ENCODE data around the gene TCF19. TPM values are rescaled to one million over a fixed set of nuclear protein-coding genes. Genes with fewer than 3 reads are reported as not detected.

TCF19 gene, protein sequence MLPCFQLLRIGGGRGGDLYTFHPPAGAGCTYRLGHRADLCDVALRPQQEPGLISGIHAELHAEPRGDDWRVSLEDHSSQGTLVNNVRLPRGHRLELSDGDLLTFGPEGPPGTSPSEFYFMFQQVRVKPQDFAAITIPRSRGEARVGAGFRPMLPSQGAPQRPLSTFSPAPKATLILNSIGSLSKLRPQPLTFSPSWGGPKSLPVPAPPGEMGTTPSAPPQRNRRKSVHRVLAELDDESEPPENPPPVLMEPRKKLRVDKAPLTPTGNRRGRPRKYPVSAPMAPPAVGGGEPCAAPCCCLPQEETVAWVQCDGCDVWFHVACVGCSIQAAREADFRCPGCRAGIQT
- 15.8 and 39.1 TPM in 2 replicates for total RNA-seq

DNA sequence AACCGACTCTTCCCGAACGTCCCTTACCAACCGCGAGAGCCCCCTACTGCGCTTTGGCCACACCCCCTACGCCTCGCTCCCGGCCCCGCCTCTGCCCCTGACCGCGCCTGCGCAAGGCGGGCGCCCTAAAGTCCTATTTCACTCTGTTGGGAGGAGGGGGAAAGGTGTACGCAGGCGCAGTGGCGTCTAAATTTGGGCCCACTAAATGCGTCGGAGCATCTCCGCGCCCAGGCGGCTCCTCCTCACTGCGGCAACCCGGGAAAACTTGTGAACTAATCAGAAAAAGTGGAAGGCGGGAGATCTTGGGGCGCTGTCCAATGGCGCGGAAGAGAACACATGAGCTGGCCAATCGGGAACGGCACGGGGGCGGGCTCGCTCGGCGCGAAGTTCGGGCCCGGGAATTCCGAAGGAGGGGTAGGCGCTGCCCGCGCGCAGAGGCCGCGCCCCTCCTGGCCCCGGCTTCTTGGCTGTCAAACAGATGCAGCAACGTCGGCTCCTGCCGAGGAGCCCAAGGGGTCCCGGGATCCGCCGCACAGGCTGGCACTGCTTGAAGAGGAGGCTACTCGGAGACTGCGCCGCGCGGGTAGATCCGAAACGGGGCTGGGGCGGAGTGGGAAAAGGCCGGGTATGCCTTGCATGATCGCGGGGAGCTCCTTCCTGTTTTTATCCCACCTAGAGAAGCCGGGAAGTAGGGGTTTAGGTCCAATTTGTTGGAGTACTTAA is at the start of gene TCF19:
TSS of gene TCF19 (plus strand) at position 450 of the 723 bp plus-strand sequence. CDS start 881 bp downstream, outside the sequence.
- DNase-seq: peak; percentile 99

DNA sequence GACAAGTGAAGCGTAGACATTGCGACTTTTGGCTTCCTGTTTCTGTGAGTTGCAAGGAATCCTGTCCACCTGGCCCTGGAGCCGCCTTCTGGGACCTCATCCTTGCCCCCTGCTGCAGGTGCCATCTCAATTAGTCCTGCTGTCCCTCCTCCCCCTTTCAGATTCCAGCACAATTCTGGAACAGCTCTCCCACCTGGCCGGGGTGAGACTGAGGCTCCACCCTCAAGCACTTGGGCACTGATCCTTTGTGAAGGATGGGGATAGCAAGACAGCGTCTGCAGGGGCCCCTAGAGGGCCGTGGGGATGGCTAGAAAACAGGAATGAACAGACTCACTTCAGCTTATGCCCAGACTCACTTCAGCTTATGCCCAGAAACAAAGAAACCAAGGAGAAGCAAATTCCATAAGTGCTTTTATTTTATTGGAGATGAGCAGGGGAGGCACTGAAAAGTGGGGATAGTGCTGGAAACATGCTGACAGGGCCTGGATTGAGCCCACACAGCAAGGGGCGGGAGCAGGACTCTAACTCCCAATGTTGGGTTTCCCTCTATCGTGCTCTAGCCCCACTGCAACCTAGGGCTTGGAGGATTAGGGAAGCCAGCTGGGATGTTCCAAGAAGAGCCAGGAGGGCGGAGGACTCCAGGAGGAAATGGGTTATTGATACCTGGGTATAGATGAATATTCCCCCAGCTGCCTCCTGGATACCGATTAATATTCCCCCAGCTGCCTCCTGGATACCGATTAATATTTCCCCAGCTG is 47.4 kb upstream of the TCF19 start:
- DNase-seq: no peak

DNA sequence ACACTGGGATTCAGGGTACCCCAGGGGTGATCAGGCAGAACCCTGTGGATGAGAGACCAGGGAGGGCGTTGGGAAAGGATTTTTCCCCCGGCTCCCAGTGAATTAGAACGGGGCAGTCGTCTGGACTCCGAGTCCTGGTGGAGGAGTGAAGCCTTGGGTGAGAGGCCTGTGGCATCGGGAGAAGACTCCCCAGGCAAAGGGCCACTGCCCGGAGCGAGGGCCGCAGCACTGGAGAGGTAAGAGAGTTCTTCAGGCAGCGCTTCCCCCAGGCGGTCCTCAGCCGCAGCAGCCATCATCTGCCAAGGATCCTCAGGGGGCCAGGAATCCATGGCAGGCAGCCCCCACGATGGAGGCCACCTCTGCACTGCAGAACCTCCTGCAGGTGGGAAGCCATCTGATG is 46.7 kb upstream of the TCF19 start:
- no peak for DNase-seq

DNA sequence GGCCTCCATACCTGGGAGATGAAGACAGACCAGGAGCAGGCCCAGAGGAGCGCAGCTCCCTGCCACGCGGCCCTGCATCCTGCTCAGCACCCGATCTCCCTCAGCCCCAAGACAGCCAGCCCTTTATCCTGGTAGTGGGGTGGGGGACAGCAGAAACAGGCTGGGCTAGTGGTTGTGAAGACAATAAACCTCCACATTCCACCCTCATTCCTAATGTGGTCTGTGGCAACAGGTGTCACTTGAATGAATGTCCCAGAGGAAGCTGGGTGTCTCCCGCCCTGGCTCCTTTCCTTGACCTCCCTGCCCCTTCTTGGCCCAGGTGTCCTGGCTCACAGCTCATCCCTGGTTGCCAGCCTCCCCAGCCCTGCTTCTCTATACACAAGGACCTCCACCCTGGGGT is 45.9 kb upstream of the TCF19 start, which contains the start of gene C6orf15:
TSS of gene C6orf15 (minus strand) at position 98 of the 400 bp plus-strand sequence. CDS start at position 78, 20 bp downstream.
- DNase-seq: no peak

DNA sequence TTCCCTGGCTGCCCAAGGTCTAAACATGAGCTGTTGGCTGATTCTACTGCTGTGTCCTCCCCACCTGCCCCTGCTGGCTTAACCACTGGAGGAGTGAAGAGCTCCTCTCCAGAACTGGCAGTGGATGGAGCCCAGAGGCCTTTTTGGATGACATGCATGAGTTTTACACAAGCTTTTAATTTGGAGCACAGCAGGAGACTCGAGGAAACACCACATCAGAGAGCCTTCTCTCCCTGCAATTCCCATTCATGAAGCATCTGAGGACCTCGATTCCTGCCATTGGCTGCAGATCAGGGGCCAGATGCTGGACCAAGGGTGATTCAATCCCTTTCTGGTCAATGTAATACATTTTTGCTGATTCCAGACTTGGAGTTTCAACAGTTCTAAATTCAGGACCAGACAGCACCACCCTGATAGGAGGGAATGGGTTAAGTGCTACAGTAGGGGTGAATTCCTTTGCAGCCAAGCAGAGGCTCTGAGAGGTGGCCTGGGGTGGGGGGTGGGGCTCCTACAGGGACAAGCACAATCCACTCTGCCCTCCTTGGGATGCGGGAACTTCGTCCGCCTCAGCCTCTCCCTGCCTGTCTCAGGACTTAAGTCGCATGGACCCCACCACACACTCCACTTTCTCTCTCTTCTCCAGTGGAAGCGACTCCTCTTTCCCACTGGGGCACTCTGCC is 44.4 kb upstream of the TCF19 start:
- DNase-seq: peak; percentile 19

DNA sequence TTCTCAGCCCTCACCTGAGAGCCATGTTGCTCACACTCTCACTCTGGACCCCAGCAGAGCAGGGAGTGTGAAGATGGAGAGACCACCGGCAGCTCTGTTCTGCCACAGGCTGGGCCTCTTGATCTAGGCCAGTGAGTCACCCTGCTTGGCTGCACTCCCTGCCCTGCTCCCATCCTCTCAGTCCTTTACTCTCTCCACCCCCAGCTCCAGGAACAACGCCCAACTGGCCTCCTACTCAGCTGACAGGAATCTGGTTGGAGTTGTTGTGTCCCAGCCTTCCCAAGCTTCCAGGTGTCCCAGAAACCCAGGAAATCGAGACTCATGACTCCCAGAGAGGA is 43.9 kb upstream of the TCF19 start, which contains the start of gene PSORS1C1:
TSS of gene PSORS1C1 (plus strand) at position 260 of the 338 bp plus-strand sequence. CDS start 14,833 bp downstream, outside the sequence.
- DNase-seq: peak; percentile 86

DNA sequence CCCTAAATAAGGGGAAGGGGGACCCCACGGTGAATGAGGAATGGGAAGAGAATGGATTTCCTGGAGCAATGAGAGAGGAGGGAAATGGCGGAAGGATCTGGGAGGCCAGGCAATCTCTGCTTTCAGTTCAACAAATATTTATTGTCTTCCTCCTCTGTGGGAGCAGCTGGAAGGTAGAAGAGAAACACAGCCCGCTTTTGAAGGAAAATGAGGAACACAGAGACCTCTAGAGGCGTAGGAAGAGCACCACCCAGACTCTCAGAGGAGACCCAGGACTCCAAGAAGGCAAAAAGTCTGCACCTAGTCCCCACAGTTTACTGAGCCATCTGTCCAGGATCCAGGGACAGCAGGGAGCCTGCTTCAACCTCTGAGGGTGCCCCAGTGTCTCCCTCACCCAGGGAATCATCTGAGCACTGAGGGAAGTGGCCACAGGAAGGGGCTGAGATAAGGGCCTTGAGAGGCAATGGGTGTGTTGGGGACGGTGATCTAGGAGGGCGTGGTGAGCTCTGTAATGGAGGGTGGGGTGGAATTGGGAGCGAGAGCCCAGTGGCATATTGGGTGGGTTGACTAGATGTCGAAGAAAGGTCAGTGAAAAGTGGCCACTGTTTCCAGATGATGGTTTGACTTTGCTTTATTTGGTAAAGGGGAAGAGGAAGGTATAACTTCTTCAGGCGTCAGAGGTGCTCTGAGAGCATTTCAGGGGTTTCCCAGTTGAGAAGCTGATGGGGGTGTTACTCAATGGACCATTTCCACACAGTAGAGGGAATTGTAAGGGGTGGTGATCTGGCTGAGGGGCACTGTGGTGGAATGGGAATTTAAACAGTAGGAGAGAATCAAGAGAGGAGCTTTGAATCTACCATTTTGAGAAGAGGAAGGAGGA is 43.2 kb upstream of the TCF19 start:
- DNase-seq: peak; percentile 82

DNA sequence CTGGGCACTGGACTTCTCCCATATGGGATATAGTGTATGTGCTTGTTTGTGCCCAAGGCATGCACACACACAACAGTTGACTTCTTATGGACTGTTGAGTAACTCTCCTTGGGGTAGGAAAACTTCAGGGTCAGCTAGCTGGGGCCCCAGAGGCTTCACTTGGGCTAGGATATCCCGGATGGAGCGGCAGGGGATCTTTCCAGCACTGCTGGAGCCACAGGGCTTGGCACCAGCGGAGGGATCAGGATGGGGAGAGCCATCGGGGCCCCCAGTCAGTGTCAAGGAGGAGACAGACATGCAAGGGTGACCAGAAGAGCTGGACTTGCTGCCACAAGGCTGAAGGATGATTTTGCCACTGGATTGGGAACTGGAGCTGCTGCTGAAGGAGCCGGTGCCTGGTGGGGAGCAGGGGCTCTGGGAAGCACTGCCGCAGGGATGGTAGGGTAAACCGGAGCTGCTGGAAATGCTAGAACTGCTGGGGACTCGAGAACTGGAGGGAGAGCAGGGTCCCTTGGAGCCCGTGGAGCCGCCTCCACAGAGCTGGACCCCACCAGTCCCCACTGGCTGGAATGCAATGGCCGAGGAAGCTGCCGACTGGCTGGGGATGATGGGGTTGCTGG is 42.3 kb upstream of the TCF19 start:
- DNase-seq: no peak

DNA sequence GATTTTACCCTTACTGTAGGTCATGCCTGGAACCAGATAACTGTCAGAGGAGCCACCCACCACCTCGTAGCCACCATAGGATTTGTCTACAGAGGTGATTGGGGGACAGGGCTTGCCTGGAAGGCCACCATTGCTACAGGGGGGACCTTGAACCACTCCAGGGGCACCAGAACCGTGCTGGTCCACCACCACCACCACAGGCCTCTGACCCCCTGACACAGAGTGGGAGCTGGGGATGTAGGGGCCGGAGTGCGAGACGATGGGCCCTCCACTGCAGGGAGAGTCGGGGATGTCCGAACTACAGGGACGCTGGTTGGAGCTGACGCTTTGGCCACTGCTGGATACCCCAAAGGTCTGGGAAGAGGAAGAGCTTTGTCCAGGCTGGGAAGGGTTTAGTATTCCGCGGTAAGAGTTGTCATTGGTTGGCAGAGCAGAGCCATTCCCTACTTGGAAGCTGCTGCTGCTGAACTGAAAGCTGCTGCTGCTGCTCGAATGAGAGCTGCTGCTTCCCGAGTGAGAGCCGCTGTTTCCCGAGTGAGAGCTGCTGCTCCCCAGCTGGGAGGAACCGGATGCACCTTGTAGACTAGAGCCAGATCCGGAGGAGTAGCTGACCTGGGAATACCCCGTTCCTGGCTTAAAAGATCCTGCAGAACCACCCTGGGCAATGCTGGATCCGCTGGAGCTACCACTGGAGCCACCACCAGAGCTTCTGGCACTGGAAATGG is 41.6 kb upstream of the TCF19 start:
- peak; percentile 86 for DNase-seq

DNA sequence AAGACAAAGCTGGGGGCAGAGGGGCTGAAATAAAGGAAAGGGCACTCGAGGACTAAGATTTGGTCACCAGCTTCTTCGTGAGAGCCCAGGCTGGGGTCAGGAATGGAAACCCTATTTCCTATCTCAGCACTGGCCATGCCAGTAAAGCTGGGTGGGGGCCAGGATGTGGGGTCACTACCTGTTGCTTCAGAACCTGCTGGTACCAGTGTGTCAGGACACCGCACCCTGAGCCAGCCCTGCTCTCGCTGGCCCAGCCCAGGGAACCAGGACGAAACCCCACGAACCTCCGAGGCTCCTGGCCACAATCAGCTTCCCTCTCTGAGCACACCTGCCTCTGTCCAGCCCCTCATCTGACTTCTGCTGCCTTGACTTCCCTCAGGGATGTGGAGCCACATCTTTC is 40.2 kb upstream of the TCF19 start:
- no peak for DNase-seq

DNA sequence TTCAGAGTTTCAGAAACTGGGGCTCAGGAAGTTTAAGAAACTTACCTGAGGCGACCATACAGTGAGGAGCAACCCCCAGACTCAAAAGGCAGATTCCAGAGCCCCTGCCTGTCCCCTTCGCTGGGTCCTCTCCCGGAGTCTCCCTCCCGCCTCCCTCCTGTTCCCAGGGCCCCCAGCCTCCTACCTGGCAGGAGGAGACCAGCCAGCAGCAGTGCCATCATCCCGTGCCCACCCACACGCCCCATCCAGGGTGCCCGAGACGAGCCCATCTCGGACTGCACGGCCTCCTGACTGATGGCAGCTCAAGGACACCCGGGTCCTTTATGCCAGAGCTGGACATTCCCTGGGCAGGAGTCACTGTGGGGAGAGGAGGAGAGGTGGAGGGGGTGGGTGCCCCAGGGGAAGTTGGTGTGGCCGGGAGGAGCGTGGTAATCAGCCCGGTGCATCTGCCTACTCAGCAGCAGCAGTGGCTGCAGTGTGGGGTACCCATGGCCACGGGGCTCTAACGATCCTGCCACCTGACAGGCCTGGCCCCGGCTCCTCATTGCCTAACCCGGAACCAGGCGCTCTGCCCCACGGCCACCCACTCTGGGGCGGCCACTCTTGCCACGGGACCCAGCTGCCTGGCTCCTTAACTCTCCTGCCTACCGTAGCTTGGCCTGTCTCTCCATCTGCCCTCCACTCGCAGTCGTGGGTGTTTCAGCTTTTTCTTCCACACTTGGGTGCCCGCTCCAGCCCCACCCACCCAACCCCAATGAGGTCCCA is 38.1 kb upstream of the TCF19 start, which contains the start of gene CDSN:
TSS of gene CDSN (minus strand) at position 296 of the 765 bp plus-strand sequence. CDS start at position 269, 27 bp downstream.
- no peak for DNase-seq

DNA sequence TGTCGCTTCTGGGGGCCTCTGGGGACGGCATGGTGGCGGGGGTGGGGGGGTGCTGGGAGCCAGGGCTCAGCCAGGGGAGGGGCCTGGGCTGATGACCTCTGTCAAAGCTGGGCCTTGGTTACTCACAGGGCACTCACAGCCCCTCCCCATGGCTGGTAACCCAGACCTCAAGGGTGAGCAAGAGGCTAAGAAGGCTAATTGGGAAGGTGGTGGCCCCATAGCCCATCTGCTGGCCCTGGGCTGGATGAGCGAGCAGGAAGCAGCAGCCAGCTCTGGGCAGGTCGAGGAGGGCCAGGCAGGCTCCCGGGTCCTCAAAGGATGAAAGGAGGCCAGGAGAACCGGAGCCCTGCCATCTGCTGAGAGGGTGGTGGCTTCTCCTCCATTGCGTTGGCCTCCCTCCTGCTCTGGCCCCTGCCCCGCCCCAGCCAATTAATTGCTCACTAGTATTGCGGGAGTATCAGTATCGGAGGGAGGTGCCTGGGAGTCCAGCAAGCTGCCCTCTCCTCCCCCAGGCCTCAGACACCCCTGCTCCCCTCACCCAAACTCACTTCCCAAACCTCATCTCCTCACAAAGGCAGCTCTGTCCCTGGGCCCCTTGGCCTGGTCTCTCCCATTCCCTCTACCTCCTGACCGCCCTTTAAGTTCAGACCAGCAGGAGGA is 37.1 kb upstream of the TCF19 start:
- no peak for DNase-seq

DNA sequence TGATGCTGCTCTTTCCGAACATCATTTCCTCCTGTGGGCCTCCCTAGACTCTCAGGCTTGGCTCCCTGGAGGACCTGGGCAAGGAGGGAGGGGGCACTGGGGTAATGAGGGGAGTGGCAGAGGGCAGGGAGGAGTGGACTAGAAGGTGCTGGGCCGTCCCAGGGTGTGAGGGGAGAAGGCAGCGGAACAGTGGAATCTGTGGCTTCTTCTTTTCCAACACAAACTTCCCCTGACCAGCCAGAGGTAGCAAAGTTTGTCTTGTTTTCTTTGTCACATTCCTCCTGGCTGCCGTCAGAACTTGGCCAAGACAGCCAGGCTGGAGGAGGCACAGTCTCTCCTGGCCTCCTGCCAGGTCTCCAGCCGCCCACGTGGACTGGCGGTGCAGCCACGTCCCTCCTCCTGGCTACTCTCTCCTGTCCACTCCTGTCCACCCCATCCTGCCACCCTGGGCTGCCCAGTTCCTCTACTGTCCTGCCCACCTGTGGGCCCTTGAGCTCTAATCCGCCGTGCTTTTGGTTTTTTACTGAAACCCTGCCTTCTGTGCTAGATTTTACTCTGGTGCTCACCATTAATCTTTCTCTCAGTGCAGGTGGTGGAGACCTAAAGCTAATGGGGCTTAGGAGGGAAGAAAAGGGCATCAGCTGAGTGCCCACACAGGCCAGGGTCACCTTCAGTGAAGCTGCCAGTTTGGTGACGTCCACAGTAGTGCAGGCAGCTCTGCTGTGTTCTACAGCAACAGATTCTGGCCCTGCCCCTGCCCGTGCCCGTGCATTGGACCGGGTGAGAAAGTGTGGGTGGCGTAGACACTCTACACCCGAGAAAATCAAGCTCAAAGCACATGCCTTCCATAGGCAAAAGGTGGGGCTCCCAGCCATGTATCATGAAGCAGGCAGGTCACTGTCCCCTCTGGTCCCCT is 35.3 kb upstream of the TCF19 start:
- DNase-seq: peak; percentile 91

DNA sequence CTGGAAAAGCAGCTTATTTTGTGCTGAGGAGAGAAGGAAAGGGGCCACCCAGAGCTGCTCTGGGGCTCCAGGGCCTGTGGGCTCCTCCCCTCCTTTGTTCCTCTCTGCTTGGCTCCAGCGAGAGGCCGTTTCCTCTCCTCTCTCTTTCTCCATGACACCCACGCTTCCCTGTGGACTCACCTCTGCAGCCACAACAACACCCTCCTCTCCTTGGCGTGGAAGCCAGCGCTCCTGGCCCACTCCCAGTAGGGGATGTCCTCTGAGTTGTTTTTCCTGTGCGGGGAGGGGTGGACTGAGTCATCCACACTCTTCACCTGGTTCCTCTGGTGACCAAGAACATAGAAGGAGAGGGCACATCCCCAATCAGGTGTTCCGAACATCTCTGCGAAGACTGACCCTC is 33.2 kb upstream of the TCF19 start:
- peak; percentile 78 for DNase-seq

DNA sequence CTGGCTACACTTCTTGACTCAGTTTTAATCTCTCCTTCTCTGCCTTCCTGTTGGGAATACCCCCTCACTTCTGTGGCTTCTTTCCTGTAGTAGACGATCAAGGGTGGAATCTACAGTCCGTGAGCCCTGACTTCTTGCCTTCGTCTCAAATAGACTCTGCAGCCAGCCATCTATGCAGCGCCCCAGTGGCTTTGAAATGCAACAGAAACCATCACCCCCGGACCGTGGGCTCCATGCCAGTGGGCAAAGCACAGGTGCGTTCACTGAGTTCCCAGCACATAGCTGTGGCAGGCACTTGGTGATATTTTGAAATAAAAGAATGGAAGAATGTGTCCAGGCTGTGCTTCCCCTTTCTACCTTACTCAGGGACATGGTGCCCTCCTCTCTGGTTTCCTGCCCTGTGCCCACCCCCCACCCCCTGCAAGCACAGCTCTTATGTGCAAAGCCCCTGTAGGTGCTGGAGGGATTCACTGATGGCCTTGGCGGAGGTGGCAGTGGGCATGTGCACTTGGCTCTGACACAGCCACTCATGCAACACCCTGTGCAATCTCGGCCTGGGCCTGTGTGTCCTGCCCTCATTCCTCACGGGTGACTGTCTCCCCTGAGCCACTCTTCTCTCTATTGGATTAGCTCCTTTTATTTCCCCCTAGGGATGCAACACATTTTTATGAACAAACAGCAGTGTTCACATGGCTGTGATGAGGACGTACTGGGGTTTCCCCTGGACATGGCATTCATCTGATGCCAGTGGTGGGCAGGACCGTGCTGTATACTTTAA is 32.6 kb upstream of the TCF19 start:
- peak; percentile 28 for DNase-seq

DNA sequence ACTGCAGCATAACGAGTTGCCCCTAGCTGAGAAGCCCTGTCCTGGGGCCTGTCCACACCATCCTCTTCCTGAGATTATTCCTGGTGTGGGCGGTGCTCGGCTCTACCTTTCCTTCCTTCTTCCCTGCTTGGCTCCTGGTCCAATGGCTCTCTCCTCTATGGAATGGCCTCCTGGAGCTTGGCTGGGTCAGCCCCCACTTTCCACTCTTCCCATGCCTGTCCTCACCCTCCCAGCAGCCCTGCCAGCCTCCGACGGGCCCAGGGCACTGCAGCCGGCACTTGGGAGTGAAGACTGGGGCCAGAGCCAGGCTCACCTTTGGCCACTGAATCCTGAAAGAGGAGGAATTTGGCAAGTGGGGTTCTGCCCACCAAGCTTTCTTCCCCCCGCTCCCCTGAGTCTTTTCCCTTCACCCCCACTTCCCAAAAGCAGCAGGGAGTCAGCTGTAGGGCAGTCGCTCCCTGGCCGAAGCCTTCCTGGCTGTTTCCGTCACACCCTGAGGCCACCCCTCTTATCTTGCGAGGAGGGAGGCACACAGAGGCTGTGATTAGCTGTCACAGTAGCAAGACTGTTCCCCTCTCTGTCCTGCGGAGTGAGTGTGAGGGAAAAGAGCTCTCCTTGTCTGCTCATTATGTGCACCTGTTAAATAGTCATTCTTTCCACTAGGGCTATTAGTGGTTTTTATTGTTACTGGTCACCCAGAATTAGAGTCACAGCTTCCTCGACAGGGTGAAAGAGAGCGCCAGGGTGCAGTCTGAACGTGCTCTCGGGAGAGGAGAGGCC is 31.8 kb upstream of the TCF19 start:
- DNase-seq: peak; percentile 24
